HL-60 (cell line): ENCODE results near the gene FGB.

ENCODE experiments used
- DNase-seq, 2 experiments: peaks; one replicate each; pipeline ENCODE4 v3.0.0-alpha.2; 2010 to 2020; ENCODE audit warnings: low read depth in 1 of 2, low spot score in 1 of 2
- H3K27ac ChIP-seq: fragments of 250-450 bp; sonication (Bioruptor Pico); replicated peaks from 2 replicates; pipeline ENCODE4 v1.5.1; 2020; ENCODE audit warnings: mild to moderate bottlenecking, moderate library complexity
- H3K27me3 ChIP-seq: fragments of 250-450 bp; sonication (Bioruptor Pico); 2 replicates; pipeline ENCODE4 v1.5.1; 2021; ENCODE audit warnings: mild to moderate bottlenecking, moderate library complexity; ENCODE audit not compliant: insufficient read depth, poor library complexity, severe bottlenecking
- H3K4me3 ChIP-seq: replicated peaks from 2 replicates; pipeline ENCODE4 v1.5.1; 2011; ENCODE audit warnings: mild to moderate bottlenecking, control low read depth, low read length; ENCODE audit not compliant: insufficient read depth
- GABPA ChIP-seq: IDR thresholded peaks from 2 replicates; pipeline ENCODE4 v1.6.1; 2012; ENCODE audit warnings: low read depth
- POLR2AphosphoS5 ChIP-seq: IDR thresholded peaks from 2 replicates; pipeline ENCODE4 v1.6.1; 2012; ENCODE audit warnings: low read depth
- REST ChIP-seq: IDR thresholded peaks from 2 replicates; pipeline ENCODE4 v1.6.1; 2012; ENCODE audit warnings: low read depth; ENCODE audit not compliant: insufficient replicate concordance
- SPI1 ChIP-seq: IDR thresholded peaks from 2 replicates; pipeline ENCODE4 v1.6.1; 2012; ENCODE audit warnings: low read depth, mild to moderate bottlenecking, borderline replicate concordance
- TF ChIP-seq, protein P1 (sequence below): IDR thresholded peaks from one replicate; pipeline ENCODE4 v1.5.1; 2011; ENCODE audit warnings: low read length, control low read depth, inconsistent platforms; ENCODE audit not compliant: insufficient read depth

The FGB gene

DNA sequence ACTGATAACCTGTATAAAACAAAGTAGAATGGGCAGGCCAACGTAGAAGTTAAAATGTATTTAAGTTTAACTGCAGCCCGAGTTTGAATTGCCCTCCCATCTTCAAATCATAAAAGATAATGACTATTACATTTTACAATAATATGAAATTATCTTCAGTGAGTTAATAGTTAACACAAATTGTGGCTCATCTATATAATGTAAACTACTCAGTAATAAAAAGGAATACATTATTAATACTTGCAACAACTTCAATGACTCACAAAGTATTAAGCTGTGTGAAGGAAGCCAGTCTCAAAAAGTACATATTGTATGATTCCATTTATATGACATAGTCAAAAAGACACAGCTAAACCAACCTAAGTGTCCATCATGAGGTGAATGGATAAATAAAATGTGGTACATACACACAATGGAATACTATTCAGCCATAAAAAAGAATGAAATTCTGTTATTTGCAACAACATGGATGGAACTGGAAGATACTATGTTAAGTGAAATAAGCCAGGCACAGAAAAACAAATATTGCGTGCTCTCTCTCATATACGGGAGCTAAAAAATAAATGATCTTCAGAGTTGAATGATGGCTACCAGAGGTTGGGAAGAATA, 20.4 kb upstream of the FGB start:
- Histone ChIP-seq H3K4me3 (no peak overlapping the region), H3K27me3 (no peaks in the 10 kb centered on the region), H3K27ac (no peak overlapping the region)
- TF ChIP-seq GABPA (no peak), POLR2AphosphoS5 (no peak), SPI1 (no peak), REST (no peak)
- TF ChIP-seq, protein P1, sequence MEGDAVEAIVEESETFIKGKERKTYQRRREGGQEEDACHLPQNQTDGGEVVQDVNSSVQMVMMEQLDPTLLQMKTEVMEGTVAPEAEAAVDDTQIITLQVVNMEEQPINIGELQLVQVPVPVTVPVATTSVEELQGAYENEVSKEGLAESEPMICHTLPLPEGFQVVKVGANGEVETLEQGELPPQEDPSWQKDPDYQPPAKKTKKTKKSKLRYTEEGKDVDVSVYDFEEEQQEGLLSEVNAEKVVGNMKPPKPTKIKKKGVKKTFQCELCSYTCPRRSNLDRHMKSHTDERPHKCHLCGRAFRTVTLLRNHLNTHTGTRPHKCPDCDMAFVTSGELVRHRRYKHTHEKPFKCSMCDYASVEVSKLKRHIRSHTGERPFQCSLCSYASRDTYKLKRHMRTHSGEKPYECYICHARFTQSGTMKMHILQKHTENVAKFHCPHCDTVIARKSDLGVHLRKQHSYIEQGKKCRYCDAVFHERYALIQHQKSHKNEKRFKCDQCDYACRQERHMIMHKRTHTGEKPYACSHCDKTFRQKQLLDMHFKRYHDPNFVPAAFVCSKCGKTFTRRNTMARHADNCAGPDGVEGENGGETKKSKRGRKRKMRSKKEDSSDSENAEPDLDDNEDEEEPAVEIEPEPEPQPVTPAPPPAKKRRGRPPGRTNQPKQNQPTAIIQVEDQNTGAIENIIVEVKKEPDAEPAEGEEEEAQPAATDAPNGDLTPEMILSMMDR = no peak
- no peak for DNase-seq

DNA sequence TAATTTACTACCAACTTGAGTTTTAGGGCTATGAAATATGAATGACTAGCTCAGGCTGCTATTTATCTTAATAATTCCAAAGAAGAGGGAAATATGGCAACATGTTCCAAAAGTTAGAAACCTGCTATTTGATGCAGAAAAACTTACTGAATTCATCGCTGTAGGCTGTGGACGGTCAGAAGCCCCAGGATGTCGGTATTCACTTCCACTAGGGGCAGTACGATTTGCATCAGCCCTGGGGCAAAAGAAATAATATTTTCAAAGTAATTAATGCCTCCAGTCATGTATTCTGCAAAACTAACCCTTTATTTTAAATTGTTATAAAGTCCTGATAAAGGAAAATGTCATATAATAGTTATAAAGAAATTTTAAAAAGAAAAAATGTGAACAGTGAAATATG, 17.1 kb upstream of the FGB start:
- H3K27me3 ChIP-seq = no peaks in the 10 kb centered on the region
- DNase-seq = no peak
- no peak overlapping the region for H3K4me3 ChIP-seq
- H3K27ac ChIP-seq = no peak overlapping the region
- TF ChIP-seq SPI1 = no peak
- TF ChIP-seq REST = no peak
- TF ChIP-seq POLR2AphosphoS5 = no peak
- TF ChIP-seq, protein P1 = no peak
- TF ChIP-seq GABPA = no peak

- TF ChIP-seq GABPA (peak; percentile 90), POLR2AphosphoS5 (peak; percentile 82), REST (no peak)
- TF ChIP-seq, protein P1 = no peak
- Histone ChIP-seq H3K27ac (peak within 1 kb of the TSS; percentile 59), H3K27me3 (no peaks in the 10 kb centered on the region), H3K4me3 (peak within 1 kb of the TSS; percentile 93)
- peak; percentile 77 to 95 for DNase-seq
Measured at GRCh38 chr4:154549894-154550790, 12.7 kb upstream of the FGB start, which contains the start of gene PLRG1. TSS of gene PLRG1 (minus strand) at chr4:154550400. CDS start at chr4:154550308, 92 bp downstream.
